Epidermal melanocyte (primary cell): Measurements from ENCODE around the gene NAXE.
"Not testable (repeated sequence)": the region's sequence is repeated elsewhere in the genome, so short reads cannot be mapped to it uniquely, and the experiment has no call there.

Experiments
- DNase-seq: peaks from one replicate; pipeline ENCODE4 v3.0.0; 2011; ENCODE audit warnings: low spot score; ENCODE audit not compliant: insufficient read length

NAXE gene

DNA sequence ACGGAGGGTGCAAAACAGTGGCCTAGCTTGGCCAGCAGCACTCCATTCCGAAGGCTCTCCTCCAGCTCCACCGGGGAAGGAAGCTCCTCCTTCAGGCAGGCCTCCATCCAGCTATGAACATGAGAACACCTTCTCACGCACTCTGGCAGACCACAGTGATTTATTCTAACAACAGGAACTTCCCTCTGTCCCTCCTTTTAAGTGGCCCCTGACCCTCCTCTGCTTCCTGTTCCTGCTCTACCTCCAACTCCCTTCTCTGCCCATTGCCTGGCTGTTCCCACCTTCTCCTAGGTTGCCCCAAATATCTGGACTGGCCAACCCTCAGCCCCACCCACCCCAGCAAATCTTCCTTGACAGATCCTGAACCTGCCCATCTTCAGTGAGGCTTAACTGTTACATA, 25.1 kb upstream of the NAXE start:
- no peak for DNase-seq

DNA sequence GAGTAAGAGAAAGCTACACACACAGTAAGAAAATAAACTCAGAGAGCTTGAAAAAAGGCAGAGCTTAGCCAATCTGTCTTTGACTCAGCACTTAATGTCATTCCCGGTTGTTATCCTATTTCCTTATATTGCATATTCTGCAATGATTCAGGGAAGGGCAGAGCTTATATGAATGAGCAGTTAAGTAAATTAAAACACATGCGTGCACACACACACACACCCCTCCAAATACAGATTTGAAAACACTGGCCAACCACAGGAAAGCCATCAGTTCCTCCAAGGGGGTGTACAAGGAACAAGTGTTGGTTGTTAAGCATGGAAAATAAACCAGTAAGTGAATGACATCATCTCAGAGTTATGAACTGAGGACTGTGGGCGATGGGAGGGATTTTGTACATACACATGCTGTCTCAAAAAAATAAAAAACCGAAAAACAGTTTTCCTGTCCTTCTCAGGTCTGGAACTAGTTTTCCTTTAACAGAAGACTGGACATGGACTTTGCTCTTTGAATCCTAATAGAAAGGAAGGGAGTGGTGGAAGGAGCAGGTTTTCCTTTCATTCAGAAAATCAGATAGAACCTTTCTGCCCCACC, 20.2 kb upstream of the NAXE start:
- DNase-seq: no peak

DNA sequence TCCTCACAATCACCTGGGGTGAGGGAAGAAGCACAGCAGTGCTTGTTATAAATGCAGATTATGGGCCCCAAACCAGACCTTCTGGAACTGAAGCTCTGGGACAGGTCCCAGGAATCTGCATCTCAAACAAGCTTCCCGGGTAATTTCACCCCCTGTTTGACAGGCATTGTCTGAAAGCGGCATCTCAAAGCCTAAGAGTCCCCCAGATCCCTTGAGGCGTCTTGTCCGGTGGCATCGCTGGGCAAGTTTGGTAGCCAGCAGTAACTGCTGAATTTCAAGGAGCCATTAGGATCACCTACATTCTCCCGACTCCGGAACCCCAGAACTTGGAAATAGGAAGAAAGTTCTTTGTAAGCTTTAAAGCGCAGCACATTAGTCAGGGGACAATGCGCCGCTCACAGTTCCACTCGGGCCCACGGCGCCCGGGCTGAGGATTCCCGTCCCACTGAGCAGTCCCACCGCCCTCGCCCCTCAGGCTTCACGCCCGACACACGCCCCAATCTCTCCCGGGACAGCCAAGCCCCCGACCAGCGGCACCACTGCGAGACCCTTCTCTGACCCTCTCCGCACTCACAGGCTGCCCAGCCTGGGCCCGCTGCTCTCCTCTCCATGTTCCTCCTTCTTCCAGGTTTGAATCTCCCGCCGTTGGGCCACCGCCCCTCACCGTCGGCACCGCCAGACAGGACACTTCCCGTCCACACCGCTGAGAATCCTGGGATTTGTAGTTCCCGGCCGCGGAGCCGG, 19.5 kb upstream of the NAXE start, which contains the start of gene IQGAP3:
IQGAP3 (minus strand) TSS at position 647 of the 744 bp plus-strand sequence; CDS start at position 611, 36 bp downstream.
- DNase-seq: peak; percentile 93

DNA sequence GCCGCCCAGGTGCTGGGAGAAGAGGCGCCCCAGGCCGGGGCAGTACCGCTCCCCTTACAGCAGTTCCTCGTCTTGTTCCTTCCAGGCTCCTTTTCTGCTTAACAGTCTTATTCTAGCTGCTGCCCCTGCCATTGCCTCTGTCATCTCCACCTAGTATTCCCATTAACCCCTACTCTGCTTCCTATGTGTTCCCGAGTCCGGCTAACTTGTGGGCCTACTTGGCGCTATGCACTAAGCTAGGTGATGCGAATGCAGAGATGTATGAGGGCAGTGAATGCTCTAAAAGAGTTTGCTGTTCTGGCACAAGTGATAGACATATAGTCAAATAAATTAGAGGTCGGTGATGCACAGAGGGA, 18.9 kb upstream of the NAXE start:
- DNase-seq: no peak

- no peak for DNase-seq
Observed at GRCh38 chr1:156574039-156574633, 17.4 kb upstream of the NAXE start.

- DNase-seq: no peak
Observed at GRCh38 chr1:156577550-156577949, 14.0 kb upstream of the NAXE start.

DNA sequence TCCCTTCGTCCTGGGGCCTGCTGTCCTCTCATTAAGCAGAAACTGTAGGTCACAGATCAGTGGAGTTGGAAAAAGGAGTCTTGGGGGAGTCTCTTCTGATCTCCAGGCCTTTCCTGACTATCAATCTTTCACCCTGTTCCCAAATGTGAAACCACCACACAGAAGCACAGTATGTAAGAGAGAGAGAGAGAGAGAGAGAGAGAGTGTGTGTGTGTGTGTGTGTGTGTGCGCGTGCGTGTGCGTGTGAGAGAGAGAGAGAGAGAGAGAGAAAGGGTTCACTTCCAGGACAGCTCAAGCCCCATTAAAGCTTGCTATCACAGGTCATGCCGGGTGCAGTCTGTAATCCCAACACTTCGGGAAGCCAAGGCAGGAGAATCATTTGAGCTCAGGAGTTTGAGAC, 13.5 kb upstream of the NAXE start:
- no peak for DNase-seq

GRCh38 chr1:156579472-156579871, 12.1 kb upstream of the NAXE start, which contains the start of gene TTC24:
Gene TTC24 (plus strand): TSS chr1:156579723. CDS start chr1:156581365, 1,642 bp downstream.
- no peak for DNase-seq

DNA sequence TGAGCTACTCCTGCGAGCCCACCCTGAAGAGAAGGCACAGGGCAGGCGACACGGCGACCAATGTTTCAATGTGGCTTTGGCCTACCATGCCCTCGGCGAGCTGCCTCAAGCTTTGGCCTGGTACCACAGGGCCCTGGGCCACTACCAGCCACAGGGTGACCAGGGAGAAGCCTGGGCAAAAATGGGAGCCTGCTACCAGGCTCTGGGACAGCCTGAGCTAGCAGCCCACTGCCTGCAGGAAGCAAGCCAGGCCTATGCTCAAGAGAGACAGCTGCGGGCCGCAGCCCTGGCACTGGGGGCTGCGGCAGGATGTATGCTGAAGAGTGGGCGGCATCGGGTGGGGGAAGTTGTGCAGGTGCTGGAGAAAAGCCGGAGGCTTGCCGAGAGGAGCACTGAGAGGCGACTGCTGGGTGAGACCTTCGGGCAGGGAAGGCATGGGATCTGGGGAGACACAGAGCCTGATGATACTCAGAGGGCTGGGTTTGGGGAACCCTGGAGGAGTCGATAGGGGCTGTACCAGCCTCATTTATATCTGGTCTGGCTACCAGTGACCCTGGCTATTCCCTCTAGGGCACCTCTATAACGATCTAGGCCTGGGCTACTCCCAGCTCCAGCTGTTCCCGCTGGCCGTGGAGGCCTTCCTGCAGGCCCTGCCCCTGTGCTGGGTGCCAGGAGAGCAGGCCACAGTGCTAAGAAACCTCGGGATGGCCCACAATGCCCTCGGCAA, 9.8 kb upstream of the NAXE start:
- DNase-seq: no peak

DNA sequence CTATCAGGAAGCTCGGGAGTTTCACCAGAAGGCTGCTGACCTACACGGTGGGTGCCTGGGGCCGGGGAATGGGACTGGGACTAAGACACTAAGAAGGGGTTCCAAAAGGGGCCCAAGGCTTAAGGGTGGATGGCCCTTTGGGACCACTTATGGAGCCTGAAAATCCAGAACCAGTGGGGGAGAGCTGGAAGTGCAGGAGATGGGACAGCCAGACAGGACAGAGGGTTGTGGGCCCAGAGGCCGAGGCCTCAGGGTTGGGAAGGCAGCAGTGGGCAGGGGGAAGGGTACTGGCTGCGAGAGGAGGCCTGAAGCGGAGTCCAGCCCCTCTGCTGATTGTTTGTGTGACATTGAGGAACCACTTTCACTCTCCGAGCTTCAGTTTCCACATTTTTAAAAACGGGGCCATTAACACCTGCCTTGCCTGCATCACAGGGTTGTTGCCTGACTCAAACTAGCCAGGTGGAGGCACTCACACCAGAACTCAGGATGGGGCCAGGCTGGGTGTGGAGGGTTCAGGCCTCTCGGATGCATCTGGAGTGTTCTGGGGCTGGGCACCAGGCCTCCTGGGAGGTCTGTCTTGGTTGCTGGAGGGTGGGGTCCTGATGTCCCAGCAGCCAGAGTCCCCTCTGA, 9.1 kb upstream of the NAXE start:
- DNase-seq: no peak

GRCh38 chr1:156583821-156584622, 7.6 kb upstream of the NAXE start:
- peak; percentile 74 for DNase-seq

DNA sequence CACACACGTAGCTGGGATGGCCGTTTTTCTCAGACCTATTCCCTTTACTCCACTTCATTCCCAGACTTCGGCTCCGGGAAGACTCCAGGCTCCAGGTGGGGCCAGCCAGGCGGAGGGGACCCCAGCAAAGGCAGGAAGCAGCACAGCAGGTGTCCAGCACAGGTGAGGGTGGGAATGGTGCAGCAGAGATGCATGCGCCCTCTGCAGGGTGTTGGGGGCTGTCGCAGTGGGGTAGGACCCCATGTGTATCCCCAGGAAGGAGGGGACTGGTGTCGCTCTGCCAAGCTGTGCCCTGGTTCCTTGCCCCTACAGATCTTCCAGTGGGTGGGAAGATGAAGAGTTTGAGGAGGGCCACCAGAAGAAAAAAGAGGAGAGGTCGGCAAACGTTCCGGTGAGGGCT, 6.8 kb upstream of the NAXE start:
- no peak for DNase-seq

GRCh38 chr1:156586323-156586722, 5.3 kb upstream of the NAXE start:
- no peak for DNase-seq

DNA sequence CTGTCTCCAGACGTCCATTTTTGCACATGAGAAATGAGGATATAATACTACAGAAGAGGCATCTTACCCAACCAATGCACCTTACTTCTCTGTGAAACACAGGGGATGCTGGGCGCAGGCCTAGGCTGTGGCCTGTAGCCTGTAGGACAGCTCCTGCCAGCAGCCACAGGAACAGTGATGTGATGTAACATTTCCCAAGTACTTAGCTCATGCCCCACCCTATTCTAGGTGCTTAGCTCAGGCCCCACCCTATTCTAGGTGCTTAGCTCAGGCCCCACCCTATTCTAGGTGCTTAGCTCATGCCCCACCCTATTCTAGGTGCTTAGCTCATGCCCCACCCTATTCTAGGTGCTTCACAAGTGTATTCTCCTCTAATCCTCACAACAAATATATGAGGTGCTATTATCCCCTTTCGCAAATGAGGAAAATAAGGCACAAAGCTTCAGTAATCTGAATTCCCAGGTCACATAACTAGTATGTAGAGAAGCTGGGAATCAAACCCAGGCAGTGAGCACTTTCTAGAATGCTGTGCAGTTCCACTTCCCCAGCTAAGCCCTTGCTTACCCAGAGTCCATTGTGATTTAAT, 4.6 kb upstream of the NAXE start:
- no peak for DNase-seq

DNA sequence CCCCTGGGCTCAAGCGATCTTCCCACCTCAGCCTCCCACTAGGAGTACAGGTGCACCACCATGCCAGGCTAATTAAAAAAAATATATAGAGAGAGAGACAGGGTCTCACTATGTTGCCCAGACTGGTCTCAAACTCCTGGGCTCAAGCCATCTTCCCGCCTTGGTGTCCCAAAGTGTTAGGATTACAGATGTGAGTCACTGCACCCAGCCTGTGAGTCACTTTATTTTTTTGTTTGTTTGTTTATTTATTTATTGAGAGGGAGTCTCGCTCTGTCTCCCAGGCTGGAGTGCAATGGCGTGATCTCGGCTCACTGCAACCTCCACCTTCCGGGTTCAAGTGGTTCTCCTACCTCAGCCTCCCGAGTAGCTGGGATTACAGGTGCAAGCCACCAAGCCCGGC, 3.6 kb upstream of the NAXE start:
- not testable (repeated sequence) for DNase-seq

DNA sequence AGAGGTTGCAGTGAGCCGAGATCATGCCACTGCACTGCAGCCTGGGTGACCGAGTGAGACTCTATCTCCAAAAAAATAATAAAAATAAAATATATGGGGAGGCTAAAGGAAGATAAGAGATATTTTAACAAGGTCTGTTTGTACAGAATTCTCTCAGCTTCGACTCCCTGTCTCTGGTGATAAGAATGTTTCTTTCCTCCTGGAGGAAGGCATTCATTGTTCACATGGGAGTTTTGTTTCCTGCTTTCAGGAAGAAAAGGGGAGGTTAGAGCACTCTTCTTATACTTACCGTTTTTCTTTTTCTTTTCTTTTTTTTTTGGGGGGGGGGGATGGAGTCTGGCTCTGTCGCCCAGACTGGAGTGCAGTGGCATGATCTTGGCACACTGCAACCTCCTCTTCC, 2.0 kb upstream of the NAXE start:
- DNase-seq: no peak

DNA sequence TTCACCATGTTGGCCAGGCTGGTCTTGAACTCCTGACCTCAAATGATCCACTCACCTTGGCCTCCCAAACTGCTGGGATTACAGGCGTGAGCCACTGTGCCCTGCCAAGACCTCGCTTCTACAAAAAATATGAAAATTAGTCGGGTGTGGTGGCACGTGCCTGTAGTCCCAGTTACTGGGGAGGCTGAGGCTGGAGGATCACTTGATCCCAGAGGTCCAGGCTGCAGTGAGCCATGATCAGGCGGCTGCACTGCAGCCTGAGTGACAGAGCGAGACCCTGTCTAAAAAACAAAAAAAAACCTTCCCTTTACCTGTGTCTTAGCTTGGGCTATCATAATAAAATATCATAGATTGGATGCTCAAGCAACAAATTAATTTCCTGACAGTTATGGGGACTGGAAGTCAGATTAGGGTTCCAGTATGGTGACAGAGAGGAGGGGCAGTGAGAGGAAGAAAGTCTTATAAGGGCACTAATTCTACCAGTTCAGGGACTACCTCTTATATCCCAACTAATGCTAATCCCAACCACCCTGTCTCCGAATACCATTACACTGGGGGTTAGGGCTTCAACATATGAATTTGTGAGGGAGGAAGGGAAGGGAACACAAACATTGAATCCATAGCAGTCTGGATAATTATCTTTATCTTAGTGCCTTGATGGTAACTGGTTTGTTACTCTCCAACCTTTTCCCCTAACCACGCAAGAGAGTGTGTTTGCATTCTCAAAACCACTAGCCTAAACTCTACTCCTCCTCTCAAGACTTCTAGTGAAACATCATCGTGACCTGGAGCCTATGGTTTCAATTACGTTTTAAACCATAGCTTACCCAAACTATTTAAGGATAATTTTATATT, 1.0 kb upstream of the NAXE start:
- no peak for DNase-seq

DNA sequence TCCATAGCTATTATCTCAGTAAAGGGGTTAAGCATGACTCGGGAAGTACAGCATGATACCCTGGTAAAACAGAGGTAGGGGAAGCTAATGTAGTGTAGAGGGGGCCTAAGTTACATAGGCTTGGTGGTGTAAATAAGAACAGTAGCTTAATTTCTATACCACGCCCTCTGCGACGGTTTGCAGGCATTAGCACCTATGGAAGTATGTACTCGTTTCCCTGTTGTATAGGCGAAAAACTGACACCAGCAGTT, 470 bp upstream of the NAXE start:
- DNase-seq: no peak

DNA sequence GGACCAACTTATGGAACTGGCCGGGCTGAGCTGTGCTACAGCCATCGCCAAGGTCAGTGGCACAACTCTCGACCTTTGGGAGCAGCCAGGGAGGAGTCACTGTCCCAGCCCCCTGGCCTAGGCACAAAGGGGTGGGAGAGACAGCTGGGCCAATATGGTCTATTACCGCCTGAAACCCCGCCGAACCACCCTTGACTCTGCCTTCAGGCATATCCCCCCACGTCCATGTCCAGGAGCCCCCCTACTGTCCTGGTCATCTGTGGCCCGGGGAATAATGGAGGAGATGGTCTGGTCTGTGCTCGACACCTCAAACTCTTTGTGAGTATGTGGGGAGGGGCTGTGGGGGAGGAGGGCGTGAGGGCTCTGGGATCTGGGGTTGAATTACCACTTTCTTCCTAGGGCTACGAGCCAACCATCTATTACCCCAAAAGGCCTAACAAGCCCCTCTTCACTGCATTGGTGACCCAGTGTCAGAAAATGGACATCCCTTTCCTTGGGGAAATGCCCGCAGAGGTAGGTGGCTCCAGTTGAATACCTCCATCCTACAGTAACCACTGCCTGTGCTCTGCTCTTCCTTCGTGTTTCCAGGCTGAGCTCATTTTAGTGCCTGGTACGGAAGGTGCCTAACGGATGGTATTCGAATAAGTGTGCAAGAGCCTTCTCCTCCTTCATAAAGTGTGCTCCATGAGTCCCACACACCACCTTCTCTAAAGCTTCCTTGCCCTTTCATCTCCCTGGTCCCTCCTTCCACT, 758 bp downstream of the NAXE start:
- DNase-seq: no peak
